SU-DHL-6 (cell line): Measurements from ENCODE around the gene B3GNT3.

Experiments
- H2AFZ ChIP-seq: fragments of 200-600 bp; sonication (generic); 2 replicates; pipeline ENCODE4 v1.6.1; 2014; ENCODE audit warnings: low read depth, mild to moderate bottlenecking, moderate library complexity, mixed read lengths, antibody characterized with exemption, low read length; ENCODE audit not compliant: severe bottlenecking
- H3F3A ChIP-seq: fragments of 200-600 bp; shearing (Covaris generic); 2 replicates; pipeline ENCODE4 v1.6.0; 2016; ENCODE audit warnings: antibody characterized with exemption, mild to moderate bottlenecking; ENCODE audit not compliant: insufficient read depth
- H3K27ac ChIP-seq: fragments of 200-600 bp; sonication (generic); 2 replicates; pipeline ENCODE4 v1.5.1; 2016; ENCODE audit warnings: low read depth, mild to moderate bottlenecking, low read length, moderate library complexity, mixed read lengths
- H3K27me3 ChIP-seq: fragments of 200-600 bp; sonication (generic), shearing (Covaris generic); 2 replicates; pipeline ENCODE4 v1.6.0; 2014; ENCODE audit warnings: mild to moderate bottlenecking, low read length
- H3K36me3 ChIP-seq: fragments of 200-600 bp; sonication (generic); 2 replicates; pipeline ENCODE4 v1.6.1; 2014; ENCODE audit warnings: mild to moderate bottlenecking, low read length, mixed read lengths
- H3K4me2 ChIP-seq: fragments of 300-600, 200-600 bp; shearing (Covaris generic), sonication (generic); 2 replicates; pipeline ENCODE4 v1.6.0; 2014; ENCODE audit warnings: low read length, low read depth, mild to moderate bottlenecking; ENCODE audit not compliant: poor library complexity, severe bottlenecking
- H3K4me3 ChIP-seq: fragments of 200-600 bp; sonication (generic); 2 replicates; pipeline ENCODE4 v1.5.1; 2014; ENCODE audit warnings: antibody characterized with exemption, low read length, mild to moderate bottlenecking, mixed read lengths; ENCODE audit not compliant: insufficient read depth, poor library complexity, severe bottlenecking
- H3K79me2 ChIP-seq: fragments of 200-600 bp; sonication (generic); 2 replicates; pipeline ENCODE4 v1.6.1; 2014; ENCODE audit warnings: mild to moderate bottlenecking, low read length, moderate library complexity; ENCODE audit not compliant: insufficient read depth
- H3K9ac ChIP-seq: fragments of 200-600 bp; sonication (generic); 2 replicates; pipeline ENCODE4 v1.7.0; 2014; ENCODE audit warnings: mild to moderate bottlenecking, low read length
- H3K9me2 ChIP-seq: fragments of 200-600 bp; sonication (generic); replicated peaks from 2 replicates; pipeline ENCODE4 v1.6.1; 2014; ENCODE audit warnings: low read length; ENCODE audit not compliant: insufficient read depth
- H3K9me3 ChIP-seq: fragments of 200-600 bp; sonication (generic); 2 replicates; pipeline ENCODE4 v1.6.1; 2014; ENCODE audit warnings: low read length, mixed read lengths; ENCODE audit not compliant: insufficient read depth
- H4K20me1 ChIP-seq: fragments of 200-600 bp; sonication (generic); 2 replicates; pipeline ENCODE4 v1.6.1; 2014; ENCODE audit warnings: low read depth, mild to moderate bottlenecking, antibody characterized with exemption, low read length, moderate library complexity, mixed read lengths
- EZH2phosphoT487 ChIP-seq: fragments of 200-600 bp; sonication (generic), shearing (Covaris generic); conservative IDR thresholded peaks from 2 replicates; pipeline ENCODE4 v1.6.1; 2018; ENCODE audit warnings: mild to moderate bottlenecking, antibody characterized with exemption, low read length, moderate library complexity, mixed read lengths
- TF ChIP-seq, protein P1 (sequence below): fragments of 200-600 bp; sonication (generic); IDR thresholded peaks from one replicate; pipeline ENCODE4 v1.5.1; 2017; ENCODE audit warnings: antibody characterized with exemption, mild to moderate bottlenecking, low read length, moderate library complexity; ENCODE audit not compliant: insufficient read depth, poor library complexity, severe bottlenecking

The B3GNT3 gene, protein sequence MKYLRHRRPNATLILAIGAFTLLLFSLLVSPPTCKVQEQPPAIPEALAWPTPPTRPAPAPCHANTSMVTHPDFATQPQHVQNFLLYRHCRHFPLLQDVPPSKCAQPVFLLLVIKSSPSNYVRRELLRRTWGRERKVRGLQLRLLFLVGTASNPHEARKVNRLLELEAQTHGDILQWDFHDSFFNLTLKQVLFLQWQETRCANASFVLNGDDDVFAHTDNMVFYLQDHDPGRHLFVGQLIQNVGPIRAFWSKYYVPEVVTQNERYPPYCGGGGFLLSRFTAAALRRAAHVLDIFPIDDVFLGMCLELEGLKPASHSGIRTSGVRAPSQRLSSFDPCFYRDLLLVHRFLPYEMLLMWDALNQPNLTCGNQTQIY

DNA sequence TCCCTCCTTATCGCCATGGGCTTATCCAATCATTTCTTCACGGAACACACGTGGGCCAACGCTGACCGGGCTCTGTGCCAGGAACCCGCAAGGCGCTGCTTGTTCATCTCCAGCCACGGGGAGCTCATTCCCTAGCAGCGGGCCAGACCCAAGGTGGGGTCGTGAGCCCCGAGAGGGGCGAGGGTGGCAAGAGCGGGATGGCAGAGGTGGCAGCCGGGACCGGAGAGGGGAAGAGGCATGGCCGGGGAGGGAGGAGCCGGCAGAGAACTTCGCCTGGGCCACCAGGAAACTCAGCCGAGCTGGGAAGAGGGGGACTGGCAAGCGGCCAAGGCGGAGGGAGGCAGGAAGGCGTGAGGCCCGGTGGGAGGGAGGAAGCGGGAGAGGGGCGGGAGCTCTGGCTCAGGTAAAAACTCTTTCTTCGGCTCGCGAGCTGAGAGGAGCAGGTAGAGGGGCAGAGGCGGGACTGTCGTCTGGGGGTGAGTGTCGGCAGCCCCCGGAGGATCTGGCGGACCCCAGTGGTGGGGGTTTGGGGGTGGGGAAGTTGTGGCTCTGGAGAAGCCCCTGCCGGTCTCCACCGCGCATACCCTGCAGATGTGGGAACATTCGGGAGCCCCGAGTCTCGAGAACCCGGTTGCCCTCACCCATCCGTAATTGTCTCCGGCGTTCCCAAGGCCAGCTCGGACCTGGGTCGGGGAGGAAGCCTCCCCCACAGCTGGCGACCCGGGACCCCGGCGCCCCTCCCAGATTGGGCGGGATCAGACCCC lies at the start of gene B3GNT3:
Gene B3GNT3, plus strand, starts transcription at position 408 of the 764 bp plus-strand sequence. CDS start 12,670 bp downstream, outside the sequence.
- Histone ChIP-seq H3K4me3 (no peak within 1 kb of the TSS), H3K36me3 (no peaks in the 10 kb centered on the region), H3K27me3 (no peaks in the 10 kb centered on the region), H3K79me2 (no peaks in the 10 kb centered on the region), H3K9ac (no peak within 1 kb of the TSS), H3K4me2 (no peak within 1 kb of the TSS), H3K9me2 (no peaks in the 10 kb centered on the region), H3K27ac (no peak within 1 kb of the TSS), H3F3A (no peaks in the 10 kb centered on the region), H3K9me3 (no peaks in the 10 kb centered on the region), H4K20me1 (no peaks in the 10 kb centered on the region), H2AFZ (no peak within 1 kb of the TSS)
- no peak for TF ChIP-seq EZH2phosphoT487
- TF ChIP-seq, protein P1, sequence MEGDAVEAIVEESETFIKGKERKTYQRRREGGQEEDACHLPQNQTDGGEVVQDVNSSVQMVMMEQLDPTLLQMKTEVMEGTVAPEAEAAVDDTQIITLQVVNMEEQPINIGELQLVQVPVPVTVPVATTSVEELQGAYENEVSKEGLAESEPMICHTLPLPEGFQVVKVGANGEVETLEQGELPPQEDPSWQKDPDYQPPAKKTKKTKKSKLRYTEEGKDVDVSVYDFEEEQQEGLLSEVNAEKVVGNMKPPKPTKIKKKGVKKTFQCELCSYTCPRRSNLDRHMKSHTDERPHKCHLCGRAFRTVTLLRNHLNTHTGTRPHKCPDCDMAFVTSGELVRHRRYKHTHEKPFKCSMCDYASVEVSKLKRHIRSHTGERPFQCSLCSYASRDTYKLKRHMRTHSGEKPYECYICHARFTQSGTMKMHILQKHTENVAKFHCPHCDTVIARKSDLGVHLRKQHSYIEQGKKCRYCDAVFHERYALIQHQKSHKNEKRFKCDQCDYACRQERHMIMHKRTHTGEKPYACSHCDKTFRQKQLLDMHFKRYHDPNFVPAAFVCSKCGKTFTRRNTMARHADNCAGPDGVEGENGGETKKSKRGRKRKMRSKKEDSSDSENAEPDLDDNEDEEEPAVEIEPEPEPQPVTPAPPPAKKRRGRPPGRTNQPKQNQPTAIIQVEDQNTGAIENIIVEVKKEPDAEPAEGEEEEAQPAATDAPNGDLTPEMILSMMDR = no peak

DNA sequence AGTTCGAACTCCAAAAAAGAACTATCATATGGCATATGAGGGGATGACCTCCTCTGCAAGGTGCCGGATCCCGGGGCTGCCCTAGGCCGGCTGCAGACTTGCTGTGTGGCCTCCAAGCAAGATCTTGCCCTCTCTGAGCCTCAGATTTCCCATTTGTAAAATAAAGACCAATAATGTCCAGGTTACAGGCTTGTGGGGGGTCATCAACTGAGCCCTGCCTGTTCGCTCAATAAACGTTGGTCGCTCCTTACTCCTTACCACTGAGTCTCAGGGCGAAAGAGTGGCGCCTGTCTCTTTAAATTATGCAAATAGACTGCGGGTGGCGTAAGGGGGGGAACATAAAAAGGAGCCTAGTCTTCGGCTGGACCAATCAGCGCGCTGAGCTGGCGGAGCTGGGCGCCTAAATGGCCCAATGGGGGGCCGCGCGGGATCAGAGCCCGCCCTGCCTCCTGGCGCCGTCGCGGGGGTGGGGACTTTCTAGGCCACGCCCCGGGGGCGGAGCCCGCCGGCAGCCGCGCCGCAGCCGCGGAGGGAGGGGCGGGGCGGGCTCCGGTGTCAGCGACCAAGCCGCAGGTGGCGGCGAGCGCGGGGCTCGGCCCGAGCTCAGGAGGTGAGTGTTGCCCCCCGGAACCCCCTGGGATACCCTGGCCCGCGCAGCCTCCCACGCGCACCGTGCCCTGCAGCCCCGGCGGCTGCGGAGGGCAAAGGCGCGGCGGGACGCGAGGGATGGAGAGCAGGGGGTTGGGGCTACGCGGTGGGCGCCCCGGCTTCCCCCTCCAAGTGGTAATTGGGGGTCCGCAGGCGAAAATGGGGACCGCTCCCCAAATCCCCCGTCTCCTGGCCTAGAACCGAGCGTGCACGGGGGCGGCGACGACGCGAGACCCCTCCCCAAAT lies 47.5 kb upstream of the B3GNT3 start:
- Histone ChIP-seq H2AFZ (peak overlapping the region; percentile 85), H4K20me1 (no peaks in the 10 kb centered on the region), H3K27ac (peak overlapping the region; percentile 88), H3K9me2 (no peaks in the 10 kb centered on the region), H3K4me3 (peak overlapping the region; percentile 73), H3K36me3 (no peaks in the 10 kb centered on the region), H3K27me3 (no peaks in the 10 kb centered on the region), H3K4me2 (peak overlapping the region; percentile 73), H3K9ac (peak overlapping the region; percentile 67), H3F3A (peaks cover 28% of the 10 kb centered on the region), H3K79me2 (peaks cover 38% of the 10 kb centered on the region), H3K9me3 (no peaks in the 10 kb centered on the region)
- TF ChIP-seq EZH2phosphoT487 = no peak
- TF ChIP-seq, protein P1 = no peak

- no peaks in the 10 kb centered on the region for H3K36me3 ChIP-seq
- no peaks in the 10 kb centered on the region for H4K20me1 ChIP-seq
- H3K27ac ChIP-seq = peak overlapping the region; percentile 88
- H3K9me2 ChIP-seq = no peaks in the 10 kb centered on the region
- no peaks in the 10 kb centered on the region for H3K27me3 ChIP-seq
- H3K79me2 ChIP-seq = peaks cover 48% of the 10 kb centered on the region
- H3K4me2 ChIP-seq = peak overlapping the region; percentile 73
- H3F3A ChIP-seq = peaks cover 38% of the 10 kb centered on the region
- no peak overlapping the region for H2AFZ ChIP-seq
- TF ChIP-seq, protein P1 = no peak
- no peak for TF ChIP-seq EZH2phosphoT487
- H3K4me3 ChIP-seq = peak overlapping the region; percentile 73
- no peaks in the 10 kb centered on the region for H3K9me3 ChIP-seq
- peak overlapping the region; percentile 67; the same call in 1 of the 2 replicates for H3K9ac ChIP-seq
Observed at GRCh38 chr19:17748884-17749638, 45.9 kb upstream of the B3GNT3 start.
